Measurements from ENCODE around the gene DZIP3.

- TF ChIP-seq EZH2 (IDR thresholded peaks at IDR 0.05) (no peak), FOXP2 (optimal IDR thresholded peaks at IDR 0.05; ENCODE audit: control extremely low read depth, extremely low read length, insufficient read depth) (no peak), POLR2AphosphoS5 (IDR thresholded peaks at IDR 0.05; ENCODE audit: borderline replicate concordance, low read depth, low read length) (no peak)
Measured at GRCh38 chr3:108590460-108590859, 938 bp downstream of the DZIP3 start.

Data from SK-N-MC (cell line).